ENCODE measurements around the gene EDEM3.
A peak's percentile ranks its signal among the peaks of the same experiment; 100 is the strongest.
"Not testable (repeated sequence)": the region's sequence is repeated elsewhere in the genome, so short reads cannot be mapped to it uniquely, and the experiment has no call there.

The EDEM3 gene, protein sequence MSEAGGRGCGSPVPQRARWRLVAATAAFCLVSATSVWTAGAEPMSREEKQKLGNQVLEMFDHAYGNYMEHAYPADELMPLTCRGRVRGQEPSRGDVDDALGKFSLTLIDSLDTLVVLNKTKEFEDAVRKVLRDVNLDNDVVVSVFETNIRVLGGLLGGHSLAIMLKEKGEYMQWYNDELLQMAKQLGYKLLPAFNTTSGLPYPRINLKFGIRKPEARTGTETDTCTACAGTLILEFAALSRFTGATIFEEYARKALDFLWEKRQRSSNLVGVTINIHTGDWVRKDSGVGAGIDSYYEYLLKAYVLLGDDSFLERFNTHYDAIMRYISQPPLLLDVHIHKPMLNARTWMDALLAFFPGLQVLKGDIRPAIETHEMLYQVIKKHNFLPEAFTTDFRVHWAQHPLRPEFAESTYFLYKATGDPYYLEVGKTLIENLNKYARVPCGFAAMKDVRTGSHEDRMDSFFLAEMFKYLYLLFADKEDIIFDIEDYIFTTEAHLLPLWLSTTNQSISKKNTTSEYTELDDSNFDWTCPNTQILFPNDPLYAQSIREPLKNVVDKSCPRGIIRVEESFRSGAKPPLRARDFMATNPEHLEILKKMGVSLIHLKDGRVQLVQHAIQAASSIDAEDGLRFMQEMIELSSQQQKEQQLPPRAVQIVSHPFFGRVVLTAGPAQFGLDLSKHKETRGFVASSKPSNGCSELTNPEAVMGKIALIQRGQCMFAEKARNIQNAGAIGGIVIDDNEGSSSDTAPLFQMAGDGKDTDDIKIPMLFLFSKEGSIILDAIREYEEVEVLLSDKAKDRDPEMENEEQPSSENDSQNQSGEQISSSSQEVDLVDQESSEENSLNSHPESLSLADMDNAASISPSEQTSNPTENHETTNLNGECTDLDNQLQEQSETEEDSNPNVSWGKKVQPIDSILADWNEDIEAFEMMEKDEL

GRCh38 chr1:184754476-184755225 is at the start of gene EDEM3:
Gene EDEM3 (minus strand): TSS chr1:184754858. CDS start chr1:184754646, 212 bp downstream.
- peak; percentile 98 for FAIRE-seq

- no peak for FAIRE-seq
Observed at GRCh38 chr1:184804220-184804619, 49.6 kb upstream of the EDEM3 start.

DNA sequence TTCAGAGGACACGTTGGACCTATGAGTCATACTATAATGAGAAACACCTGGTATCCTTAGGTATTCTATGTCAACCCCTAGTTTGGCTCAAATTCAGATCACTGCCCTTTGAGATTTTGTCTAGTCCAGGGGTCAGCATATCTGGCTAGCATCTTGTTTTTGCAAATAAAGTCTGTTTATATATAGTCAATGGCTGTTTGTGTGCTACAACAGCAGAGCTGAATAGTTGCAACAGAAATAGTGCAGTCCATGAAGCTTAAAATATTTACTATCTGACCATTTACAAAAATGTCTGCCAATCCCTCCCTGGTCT is 48.5 kb upstream of the EDEM3 start:
- no peak for FAIRE-seq

DNA sequence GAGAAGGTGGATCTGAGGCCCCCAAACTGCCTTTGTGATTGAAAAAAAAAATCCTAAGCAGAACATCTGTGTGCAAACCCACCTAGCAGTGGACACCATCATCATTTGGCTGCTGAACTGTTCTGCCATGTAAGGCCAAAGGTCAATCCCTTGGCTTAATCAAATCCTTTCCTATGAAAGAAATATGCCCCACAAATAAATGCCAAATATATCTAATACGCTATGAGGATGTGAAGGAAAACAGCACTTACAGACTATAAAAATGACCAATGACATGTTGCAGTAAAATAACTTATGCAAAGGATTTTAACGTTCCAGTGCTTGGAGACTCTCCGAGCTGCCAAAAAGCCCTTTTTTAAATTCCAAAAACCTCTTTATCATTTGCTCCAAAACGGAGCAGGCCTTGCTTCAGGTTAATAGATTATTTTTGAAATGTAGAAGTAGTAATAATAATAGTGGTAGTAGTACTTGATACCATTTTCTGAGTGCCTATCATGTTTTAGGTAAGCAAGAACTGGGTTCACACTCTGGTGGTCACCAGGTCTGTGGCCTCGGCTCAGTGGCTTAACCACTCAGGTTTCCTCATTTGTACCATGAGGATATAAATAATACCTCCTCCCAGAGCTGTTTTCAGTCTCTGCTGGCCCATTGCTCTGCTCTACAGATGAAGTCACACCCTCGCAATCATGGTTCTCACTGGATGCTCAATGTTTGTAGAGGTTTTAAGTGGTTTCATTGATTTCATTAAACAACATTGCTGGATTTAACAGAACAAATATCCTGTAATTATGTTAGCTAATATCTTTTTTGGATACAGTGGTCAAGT is 47.9 kb upstream of the EDEM3 start:
- FAIRE-seq, result no peak

GRCh38 chr1:184801503-184801902 is 46.8 kb upstream of the EDEM3 start:
- FAIRE-seq, result no peak

DNA sequence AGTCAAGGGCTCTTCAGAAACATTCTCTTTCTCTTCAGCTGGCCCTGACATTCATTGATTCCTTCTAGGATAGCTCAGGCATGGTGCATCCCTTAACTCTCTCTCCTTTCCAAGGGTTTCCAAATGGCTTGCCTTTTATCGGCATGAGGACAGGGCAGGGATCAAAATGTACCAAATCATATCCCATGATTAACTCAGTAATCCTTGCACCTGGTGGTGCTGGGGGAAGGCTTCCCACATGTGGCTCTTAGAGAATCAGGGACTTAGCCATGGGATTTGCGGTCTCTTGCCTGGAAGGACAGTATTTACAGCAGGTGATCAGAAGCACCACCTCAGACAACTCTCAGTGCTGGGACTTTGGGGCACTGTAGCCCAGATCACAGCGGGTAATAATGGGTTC is 46.2 kb upstream of the EDEM3 start:
- FAIRE-seq, result no peak

- no peak for FAIRE-seq
Observed at GRCh38 chr1:184793967-184794366, 39.3 kb upstream of the EDEM3 start.

GRCh38 chr1:184792450-184792969 is 37.9 kb upstream of the EDEM3 start:
- no peak for FAIRE-seq

DNA sequence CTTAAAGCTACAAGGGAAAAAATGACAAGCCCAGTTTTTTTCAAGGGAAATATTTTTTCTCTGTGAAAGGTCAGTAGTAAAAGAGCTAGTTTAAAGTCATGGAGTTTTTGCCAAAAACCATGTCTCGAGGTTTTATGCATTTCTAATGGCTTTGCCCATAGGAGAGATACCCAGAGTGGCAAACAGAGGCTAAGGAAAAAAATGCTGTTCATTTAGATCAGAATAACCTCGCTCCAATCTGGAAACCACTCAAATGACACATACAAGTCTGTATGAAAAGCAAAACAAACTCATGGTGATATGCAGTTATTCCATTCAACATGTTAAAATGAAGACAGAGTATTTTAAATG is 36.9 kb upstream of the EDEM3 start:
- no peak for FAIRE-seq

DNA sequence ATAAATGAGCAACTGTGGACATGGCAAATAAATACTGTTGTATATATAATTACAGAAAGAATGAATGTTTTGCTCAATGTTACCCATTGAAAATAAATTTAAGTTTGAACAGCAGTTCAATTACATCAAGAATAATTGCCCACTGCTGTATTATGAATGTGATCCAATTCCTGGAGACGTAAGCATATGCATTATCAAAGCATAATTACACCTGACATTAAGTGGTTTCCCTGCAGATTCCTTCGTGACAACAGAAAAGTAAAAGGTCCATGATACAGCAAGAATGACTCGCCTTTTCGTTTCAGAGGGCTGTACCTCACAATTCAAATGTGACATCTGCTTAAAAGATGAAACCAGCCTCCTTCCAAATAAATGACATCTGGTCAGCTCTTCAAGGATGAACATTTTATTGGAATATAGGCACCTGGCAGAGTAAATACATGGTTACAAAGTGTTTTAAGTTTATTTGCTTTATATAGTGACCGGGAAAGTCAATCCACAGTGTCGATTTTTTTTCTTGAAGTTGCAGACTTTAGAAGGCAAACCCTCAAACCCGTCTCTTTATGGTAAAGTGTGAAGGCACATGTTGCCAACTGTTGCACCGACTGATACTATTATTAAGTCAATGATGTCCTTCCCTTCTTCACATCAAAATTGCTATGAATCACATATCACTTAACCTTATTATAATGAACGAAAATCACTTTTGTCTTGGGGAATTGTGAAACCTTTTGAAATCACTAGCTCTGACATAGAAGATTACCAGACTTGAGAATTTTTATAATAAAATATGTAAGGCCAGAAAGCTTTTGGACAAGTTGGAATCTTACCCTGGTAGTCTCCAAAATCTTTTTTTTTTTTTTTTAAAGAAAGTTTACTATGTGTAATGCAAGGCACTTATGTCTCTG is 36.2 kb upstream of the EDEM3 start:
- FAIRE-seq, result no peak

DNA sequence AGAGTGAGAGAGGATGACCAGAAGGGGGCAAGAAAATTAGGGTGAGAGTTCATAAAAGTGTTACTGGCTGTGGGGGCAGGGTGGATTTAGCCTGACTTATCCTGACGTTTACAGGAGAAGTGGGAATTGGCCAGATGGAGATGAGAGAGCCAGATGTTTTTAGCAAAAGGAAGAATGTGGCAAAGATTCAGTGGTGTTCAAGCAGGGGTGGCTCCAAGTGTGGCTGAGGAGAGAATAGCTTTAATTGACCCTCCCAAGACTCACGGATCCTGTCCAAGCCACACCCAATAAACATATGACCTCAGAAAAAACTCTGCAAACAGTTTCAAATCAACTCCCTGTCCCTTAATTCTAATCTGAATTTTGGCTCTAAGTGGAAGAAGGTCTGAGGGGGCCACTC is 35.2 kb upstream of the EDEM3 start:
- FAIRE-seq, result no peak

- FAIRE-seq, result no peak
Observed at GRCh38 chr1:184788970-184789369, 34.3 kb upstream of the EDEM3 start.

DNA sequence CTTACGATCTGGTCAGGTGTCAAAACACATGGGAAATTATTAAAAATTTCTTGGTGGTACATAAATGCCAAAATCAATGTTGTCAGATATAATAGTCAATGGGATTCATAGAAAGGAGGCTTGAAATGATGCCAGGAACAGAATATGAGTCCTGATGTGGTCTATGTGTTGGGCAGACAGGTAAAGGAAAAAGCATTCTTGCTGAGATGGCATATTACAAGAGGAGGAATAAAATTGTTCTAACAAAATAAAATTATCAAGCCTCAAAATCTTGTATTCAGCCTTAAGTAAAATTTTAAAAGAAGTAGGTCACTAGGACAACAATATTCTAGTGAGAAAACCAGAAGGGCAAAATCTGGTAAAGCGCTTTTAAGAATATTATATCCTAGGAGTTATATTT is 30.9 kb upstream of the EDEM3 start:
- no peak for FAIRE-seq

DNA sequence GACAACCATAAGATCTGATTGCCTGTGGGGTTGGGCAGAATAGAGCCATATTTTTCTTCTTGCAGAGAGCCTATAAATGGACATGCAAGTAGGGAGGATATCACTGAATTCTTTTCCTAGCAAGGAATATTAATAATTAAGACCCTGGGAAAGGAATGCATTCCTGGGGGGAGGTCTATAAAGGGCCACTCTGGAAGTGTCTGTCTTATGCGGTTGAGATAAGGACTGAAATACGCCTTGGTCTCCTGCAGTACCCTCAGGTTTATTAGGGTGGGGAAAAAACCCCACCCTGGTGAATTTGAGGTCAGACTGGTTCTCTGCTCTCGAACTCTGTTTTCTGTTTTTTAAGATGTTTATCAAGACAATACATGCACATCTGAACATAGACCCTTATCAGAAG is 29.1 kb upstream of the EDEM3 start:
- FAIRE-seq, result not testable (repeated sequence)

DNA sequence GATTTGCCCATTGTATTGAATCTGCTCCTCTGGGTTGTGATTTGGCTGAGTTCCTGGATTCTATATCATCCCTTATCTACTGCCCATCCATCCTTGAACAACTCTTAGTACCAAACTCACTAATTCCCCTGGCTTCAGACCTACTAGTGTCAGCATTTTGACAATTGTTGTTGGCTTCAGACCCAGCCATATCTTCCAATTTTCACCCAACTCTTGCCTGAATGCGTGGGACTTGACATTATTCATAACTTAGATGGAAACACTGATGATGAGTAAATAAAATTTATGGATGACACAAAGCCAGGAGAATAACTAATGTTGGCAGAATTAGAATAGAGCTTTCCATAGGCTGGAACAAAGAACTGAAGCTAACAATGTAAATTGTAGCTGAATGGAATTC is 27.3 kb upstream of the EDEM3 start:
- FAIRE-seq, result no peak

DNA sequence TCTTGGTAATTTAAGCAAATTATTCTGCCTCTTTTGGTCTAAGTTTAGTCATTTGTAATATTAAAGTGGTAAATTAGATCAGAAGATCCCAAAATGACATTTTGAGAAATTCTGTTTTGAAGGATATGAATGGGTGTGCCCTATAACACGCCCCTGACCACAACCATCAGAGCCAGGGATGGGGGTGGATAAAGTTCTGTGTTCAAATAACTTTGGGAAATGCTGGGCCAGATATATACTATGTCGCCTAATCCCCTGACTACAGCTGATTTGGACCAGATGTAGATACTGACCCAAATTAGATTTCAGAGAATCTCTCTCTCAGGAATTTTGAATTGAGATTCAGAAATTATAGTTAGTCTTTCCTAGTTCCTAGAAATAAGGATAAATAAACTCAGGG is 21.2 kb upstream of the EDEM3 start:
- no peak for FAIRE-seq

- FAIRE-seq, result no peak
Observed at GRCh38 chr1:184775329-184775728, 20.7 kb upstream of the EDEM3 start.

- FAIRE-seq, result no peak
Observed at GRCh38 chr1:184773762-184774320, 19.2 kb upstream of the EDEM3 start.

DNA sequence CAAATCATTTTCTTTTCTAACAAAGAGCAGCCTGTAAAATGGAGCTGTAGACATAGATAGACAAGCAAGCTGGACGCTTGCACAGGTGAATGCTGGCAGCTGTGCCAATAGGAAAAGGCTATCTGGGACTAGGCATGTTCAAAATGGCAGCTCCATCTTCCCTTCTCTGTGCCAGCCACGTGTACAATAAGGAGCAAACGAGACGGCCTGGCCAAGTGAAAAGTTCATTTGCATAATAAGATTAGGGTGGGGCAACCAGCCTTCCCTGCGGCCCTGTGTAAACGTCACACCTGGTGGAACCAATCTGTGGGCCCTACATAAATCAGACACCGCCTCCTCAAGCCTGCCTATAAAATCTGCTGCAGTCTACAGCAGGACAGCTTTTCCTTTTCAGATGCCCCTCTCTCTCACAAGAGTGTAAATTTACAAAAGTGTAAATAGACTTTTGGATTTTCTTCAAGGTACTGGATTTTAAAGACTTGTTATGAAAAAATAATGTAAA is 16.6 kb upstream of the EDEM3 start:
- FAIRE-seq, result no peak

- FAIRE-seq, result no peak
Observed at GRCh38 chr1:184770181-184770979, 15.7 kb upstream of the EDEM3 start.

All from A204.1 (cell line).